HCT116 (cell line): ENCODE data around the gene PBX2.

ENCODE experiments used
- CEBPB ChIP-seq: IDR thresholded peaks from 2 replicates; pipeline ENCODE4 v1.6.1; 2012; ENCODE audit warnings: low read depth
- ELF1 ChIP-seq: IDR thresholded peaks from 2 replicates; pipeline ENCODE4 v1.6.1; 2012; ENCODE audit warnings: low read depth, borderline replicate concordance
- EZH2 ChIP-seq: fragments of 200-600 bp; sonication (generic); IDR thresholded peaks from 2 replicates; pipeline ENCODE4 v1.6.1; 2017; ENCODE audit warnings: antibody characterized with exemption, mixed run types
- EZH2phosphoT487 ChIP-seq: fragments of 200-600 bp; IDR thresholded peaks from 2 replicates; pipeline ENCODE4 v1.6.1; 2018; ENCODE audit warnings: antibody characterized with exemption, borderline replicate concordance
- FOSL1 ChIP-seq: IDR thresholded peaks from 2 replicates; pipeline ENCODE4 v1.6.1; 2012; ENCODE audit warnings: low read depth
- POLR2A ChIP-seq: IDR thresholded peaks from 2 replicates; pipeline ENCODE4 v1.7.0; 2011; ENCODE audit warnings: borderline replicate concordance; ENCODE audit not compliant: insufficient read depth, insufficient read length; ENCODE audit errors: extremely low read depth
- POLR2AphosphoS5 ChIP-seq: IDR thresholded peaks from 2 replicates; pipeline ENCODE4 v1.6.1; 2011; ENCODE audit warnings: mild to moderate bottlenecking, low read depth, low read length, moderate library complexity
- RAD21 ChIP-seq: IDR thresholded peaks from 2 replicates; pipeline ENCODE4 v1.6.1; 2012; ENCODE audit warnings: low read depth, mild to moderate bottlenecking
- SIN3A ChIP-seq: IDR thresholded peaks from 2 replicates; pipeline ENCODE4 v1.6.1; 2012; ENCODE audit warnings: low read depth
- TCF7L2 ChIP-seq: IDR thresholded peaks from 2 replicates; pipeline ENCODE4 v1.7.0; 2011; ENCODE audit warnings: borderline replicate concordance, inconsistent platforms; ENCODE audit not compliant: insufficient read depth, insufficient read length; ENCODE audit errors: extremely low read depth
- TF ChIP-seq, protein P1 (sequence below), 3 experiments: fragments of 200-600 bp in 1 of 3; sonication (generic) in 1 of 3; IDR thresholded peaks in 2 of 3; conservative IDR thresholded peaks in 1 of 3; 2 replicates each; pipeline ENCODE4 v1.5.1; 2012 to 2017; ENCODE audit warnings: low read depth in 2 of 3, low read length in 2 of 3, antibody characterized with exemption in 1 of 3, borderline replicate concordance in 1 of 3, control low read depth in 1 of 3, mild to moderate bottlenecking in 1 of 3, mixed read lengths in 1 of 3, mixed run types in 1 of 3, moderate library complexity in 1 of 3; ENCODE audit not compliant: insufficient read depth in 1 of 3
- TF ChIP-seq, protein P2 (sequence below): IDR thresholded peaks from 2 replicates; pipeline ENCODE4 v1.6.1; 2011; ENCODE audit warnings: mild to moderate bottlenecking, low read length, moderate library complexity; ENCODE audit not compliant: insufficient replicate concordance; ENCODE audit errors: extremely low read depth
- TF ChIP-seq, protein P3 (sequence below): IDR thresholded peaks from 2 replicates; pipeline ENCODE4 v1.6.1; 2012

DNA sequence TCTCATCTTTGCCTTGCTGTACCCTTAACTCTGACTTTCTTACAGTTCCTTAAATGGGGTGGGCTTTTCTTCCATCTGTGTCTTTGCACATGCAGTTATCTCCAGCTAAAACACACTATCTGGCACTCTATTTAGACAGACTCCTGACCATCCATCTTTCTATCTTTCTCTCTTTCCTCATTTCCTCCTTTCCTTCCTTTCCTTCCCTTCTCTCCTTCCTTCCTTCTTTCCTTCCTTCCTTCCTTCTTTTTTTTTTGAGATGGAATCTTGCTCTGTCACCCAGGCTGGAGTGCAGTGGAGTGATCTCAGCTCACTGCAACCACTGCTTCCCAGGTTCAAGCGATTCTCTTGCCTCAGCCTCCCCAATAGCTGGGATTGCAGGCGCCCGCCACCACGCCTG lies 25.6 kb upstream of the PBX2 start:
- TF ChIP-seq EZH2phosphoT487, result no peak
- TF ChIP-seq, protein P1, sequence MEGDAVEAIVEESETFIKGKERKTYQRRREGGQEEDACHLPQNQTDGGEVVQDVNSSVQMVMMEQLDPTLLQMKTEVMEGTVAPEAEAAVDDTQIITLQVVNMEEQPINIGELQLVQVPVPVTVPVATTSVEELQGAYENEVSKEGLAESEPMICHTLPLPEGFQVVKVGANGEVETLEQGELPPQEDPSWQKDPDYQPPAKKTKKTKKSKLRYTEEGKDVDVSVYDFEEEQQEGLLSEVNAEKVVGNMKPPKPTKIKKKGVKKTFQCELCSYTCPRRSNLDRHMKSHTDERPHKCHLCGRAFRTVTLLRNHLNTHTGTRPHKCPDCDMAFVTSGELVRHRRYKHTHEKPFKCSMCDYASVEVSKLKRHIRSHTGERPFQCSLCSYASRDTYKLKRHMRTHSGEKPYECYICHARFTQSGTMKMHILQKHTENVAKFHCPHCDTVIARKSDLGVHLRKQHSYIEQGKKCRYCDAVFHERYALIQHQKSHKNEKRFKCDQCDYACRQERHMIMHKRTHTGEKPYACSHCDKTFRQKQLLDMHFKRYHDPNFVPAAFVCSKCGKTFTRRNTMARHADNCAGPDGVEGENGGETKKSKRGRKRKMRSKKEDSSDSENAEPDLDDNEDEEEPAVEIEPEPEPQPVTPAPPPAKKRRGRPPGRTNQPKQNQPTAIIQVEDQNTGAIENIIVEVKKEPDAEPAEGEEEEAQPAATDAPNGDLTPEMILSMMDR (IDR thresholded peaks at IDR 0.05 in 2 of 3, conservative IDR thresholded peaks at IDR 0.05 in 1 of 3; ENCODE audit: borderline replicate concordance in 1 of 3, insufficient read depth in 1 of 3, low read depth in 2 of 3, low read length in 2 of 3), result no peak
- TF ChIP-seq EZH2, result no peak
- no peak for TF ChIP-seq POLR2AphosphoS5
- TF ChIP-seq ELF1, result no peak
- no peak for TF ChIP-seq RAD21
- TF ChIP-seq POLR2A, result no peak
- TF ChIP-seq SIN3A, result no peak
- no peak for TF ChIP-seq CEBPB
- TF ChIP-seq, protein P2, sequence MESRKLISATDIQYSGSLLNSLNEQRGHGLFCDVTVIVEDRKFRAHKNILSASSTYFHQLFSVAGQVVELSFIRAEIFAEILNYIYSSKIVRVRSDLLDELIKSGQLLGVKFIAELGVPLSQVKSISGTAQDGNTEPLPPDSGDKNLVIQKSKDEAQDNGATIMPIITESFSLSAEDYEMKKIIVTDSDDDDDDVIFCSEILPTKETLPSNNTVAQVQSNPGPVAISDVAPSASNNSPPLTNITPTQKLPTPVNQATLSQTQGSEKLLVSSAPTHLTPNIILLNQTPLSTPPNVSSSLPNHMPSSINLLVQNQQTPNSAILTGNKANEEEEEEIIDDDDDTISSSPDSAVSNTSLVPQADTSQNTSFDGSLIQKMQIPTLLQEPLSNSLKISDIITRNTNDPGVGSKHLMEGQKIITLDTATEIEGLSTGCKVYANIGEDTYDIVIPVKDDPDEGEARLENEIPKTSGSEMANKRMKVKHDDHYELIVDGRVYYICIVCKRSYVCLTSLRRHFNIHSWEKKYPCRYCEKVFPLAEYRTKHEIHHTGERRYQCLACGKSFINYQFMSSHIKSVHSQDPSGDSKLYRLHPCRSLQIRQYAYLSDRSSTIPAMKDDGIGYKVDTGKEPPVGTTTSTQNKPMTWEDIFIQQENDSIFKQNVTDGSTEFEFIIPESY, result no peak
- no peak for TF ChIP-seq FOSL1
- TF ChIP-seq TCF7L2, result no peak
- TF ChIP-seq, protein P3, sequence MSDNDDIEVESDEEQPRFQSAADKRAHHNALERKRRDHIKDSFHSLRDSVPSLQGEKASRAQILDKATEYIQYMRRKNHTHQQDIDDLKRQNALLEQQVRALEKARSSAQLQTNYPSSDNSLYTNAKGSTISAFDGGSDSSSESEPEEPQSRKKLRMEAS, result no peak
